H1 (cell line): ENCODE data around the gene PCP4. TPM values are rescaled to one million over a fixed set of nuclear protein-coding genes. Genes with fewer than 3 reads are reported as not detected.

Experiments used
- CTCF ChIA-PET: fragments of 300-600 bp; sonication (Branson Sonifier 250); formaldehyde crosslinking; loops from one replicate; lab custom pipeline; 2021; ENCODE audit not compliant: partially characterized antibody; lab: Charles Lee
- POLR2A ChIA-PET: fragments of 300-600 bp; sonication (Branson Sonifier 250); formaldehyde crosslinking; loops from one replicate; lab custom pipeline; 2021; ENCODE audit warnings: inconsistent platforms; ENCODE audit not compliant: partially characterized antibody; lab: Charles Lee
- DNase-seq, 2 experiments: peaks; one replicate each; pipeline versions ENCODE4 v3.0.0 to v3.0.0-alpha.2; 2010 to 2022; ENCODE audit warnings: low spot score in 2 of 2, low read depth in 1 of 2, mixed read lengths in 1 of 2
- FAIRE-seq: peaks from 2 replicates; lab custom pipeline; 2011; peaks lifted over from hg19 to GRCh38; lab: Jason Lieb, UNC
- H2AFZ ChIP-seq: 2 replicates; pipeline ENCODE4 v1.8.1; 2012; ENCODE audit warnings: low read length, inconsistent platforms
- H2AK5ac ChIP-seq: 2 replicates; pipeline ENCODE4 v1.6.1; 2013; ENCODE audit warnings: low read depth, low read length
- H2BK120ac ChIP-seq: replicated peaks from 2 replicates; pipeline ENCODE3; 2013; ENCODE audit warnings: low read depth, low read length, inconsistent platforms
- H2BK12ac ChIP-seq: 2 replicates; pipeline ENCODE4 v1.6.1; 2013; ENCODE audit warnings: low read depth, low read length
- H2BK15ac ChIP-seq: 2 replicates; pipeline ENCODE4 v1.6.1; 2013; ENCODE audit warnings: low read length
- H2BK20ac ChIP-seq: 2 replicates; pipeline ENCODE4 v1.6.1; 2013; ENCODE audit warnings: low read length
- H2BK5ac ChIP-seq: 2 replicates; pipeline ENCODE4 v1.6.1; 2013; ENCODE audit warnings: low read depth, low read length
- H3K14ac ChIP-seq: 2 replicates; pipeline ENCODE4 v1.6.1; 2013; ENCODE audit warnings: inconsistent platforms; ENCODE audit not compliant: insufficient read length
- H3K18ac ChIP-seq: 2 replicates; pipeline ENCODE4 v1.6.1; 2013; ENCODE audit warnings: low read length; ENCODE audit errors: extremely low read depth
- H3K23ac ChIP-seq: 2 replicates; pipeline ENCODE4 v1.6.1; 2013; ENCODE audit warnings: inconsistent platforms; ENCODE audit not compliant: insufficient read length
- H3K23me2 ChIP-seq: 2 replicates; pipeline ENCODE4 v1.6.1; 2013; ENCODE audit warnings: low read depth, low read length
- H3K27ac ChIP-seq: 2 replicates; pipeline ENCODE4 v1.6.1; 2011; ENCODE audit warnings: low read depth, low read length, inconsistent platforms
- H3K27me3 ChIP-seq, 4 experiments: replicated peaks in 1 of 4; 1 replicate in 1 of 4; 2 replicates in 3 of 4; pipeline versions ENCODE4 v1.6.1 to v1.8.1; 2011 to 2013; ENCODE audit warnings: low read length in 3 of 4, mild to moderate bottlenecking in 3 of 4, inconsistent platforms in 2 of 4, mixed read lengths in 2 of 4, moderate library complexity in 1 of 4; ENCODE audit not compliant: control insufficient read depth in 3 of 4, insufficient read depth in 3 of 4; ENCODE audit errors: extremely low read depth in 1 of 4
- H3K36me3 ChIP-seq, 4 experiments: 2 replicates each; pipeline versions ENCODE4 v1.6.1 to v1.8.1; 2011 to 2013; ENCODE audit warnings: mild to moderate bottlenecking in 4 of 4, low read length in 3 of 4, moderate library complexity in 2 of 4, control low read depth in 1 of 4, inconsistent platforms in 1 of 4; ENCODE audit not compliant: insufficient read depth in 4 of 4, control insufficient read depth in 2 of 4
- H3K4ac ChIP-seq: replicated peaks from 2 replicates; pipeline ENCODE3; 2013; ENCODE audit warnings: low read length, low read depth, mixed read lengths, inconsistent platforms; ENCODE audit not compliant: insufficient read length
- H3K4me1 ChIP-seq, 4 experiments: replicated peaks in 1 of 4; 1 replicate in 1 of 4; 2 replicates in 3 of 4; pipeline versions ENCODE4 v1.6.1 to v1.8.1; 2011 to 2013; ENCODE audit warnings: low read length in 3 of 4, inconsistent platforms in 2 of 4, mixed read lengths in 1 of 4; ENCODE audit not compliant: insufficient read depth in 4 of 4, control insufficient read depth in 3 of 4
- H3K4me2 ChIP-seq, 2 experiments: 2 replicates each; pipeline versions ENCODE4 v1.6.1 to v1.8.1; 2011 to 2013; ENCODE audit warnings: low read depth in 2 of 2, low read length in 2 of 2, control low read depth in 1 of 2, inconsistent platforms in 1 of 2, mild to moderate bottlenecking in 1 of 2; ENCODE audit not compliant: insufficient read depth in 1 of 2
- H3K4me3 ChIP-seq, 4 experiments: fragments of 200-600, 300-600 bp in 1 of 4; sonication (generic), shearing (Covaris generic), sonication (Bioruptor Twin) in 1 of 4; 2 replicates each; pipeline versions ENCODE4 v1.5.1 to v1.8.1; 2011 to 2016; ENCODE audit warnings: low read length in 4 of 4, low read depth in 3 of 4, control low read depth in 2 of 4, inconsistent platforms in 2 of 4, mild to moderate bottlenecking in 2 of 4, mixed read lengths in 1 of 4, moderate library complexity in 1 of 4; ENCODE audit not compliant: insufficient read depth in 2 of 4; ENCODE audit errors: extremely low read depth in 1 of 4
- H3K56ac ChIP-seq: replicated peaks from 2 replicates; pipeline ENCODE3; 2013; ENCODE audit warnings: low read depth, mild to moderate bottlenecking, mixed read lengths, low read length, inconsistent platforms; ENCODE audit not compliant: insufficient read length
- H3K79me1 ChIP-seq: 2 replicates; pipeline ENCODE4 v1.6.1; 2013; ENCODE audit warnings: low read depth, low read length, control low read depth
- H3K79me2 ChIP-seq, 2 experiments: 2 replicates each; pipeline versions ENCODE4 v1.6.1 to v1.8.1; 2012 to 2013; ENCODE audit warnings: low read length in 2 of 2, mild to moderate bottlenecking in 2 of 2, inconsistent platforms in 1 of 2; ENCODE audit not compliant: insufficient read depth in 2 of 2, control insufficient read depth in 1 of 2
- H3K9ac ChIP-seq, 4 experiments: replicated peaks in 1 of 4; 1 replicate in 1 of 4; 2 replicates in 3 of 4; pipeline versions ENCODE4 v1.6.1 to v1.8.1; 2011 to 2013; ENCODE audit warnings: low read depth in 3 of 4, low read length in 3 of 4, control low read depth in 2 of 4, mild to moderate bottlenecking in 2 of 4, moderate library complexity in 2 of 4, inconsistent platforms in 1 of 4; ENCODE audit errors: extremely low read depth in 1 of 4
- H3K9me3 ChIP-seq, 2 experiments: 2 replicates each; pipeline versions ENCODE4 v1.6.1 to v1.8.1; 2012 to 2013; ENCODE audit warnings: mild to moderate bottlenecking in 2 of 2, moderate library complexity in 2 of 2, control low read depth in 1 of 2, inconsistent platforms in 1 of 2, low read depth in 1 of 2, low read length in 1 of 2, mixed read lengths in 1 of 2; ENCODE audit not compliant: insufficient read depth in 2 of 2
- H4K20me1 ChIP-seq, 2 experiments: replicated peaks in 1 of 2; 2 replicates each; pipeline versions ENCODE3 to v1.8.1; 2011 to 2013; ENCODE audit warnings: inconsistent platforms in 2 of 2, low read length in 2 of 2, mild to moderate bottlenecking in 1 of 2; ENCODE audit not compliant: insufficient read depth in 2 of 2, control insufficient read depth in 1 of 2
- H4K5ac ChIP-seq: 2 replicates; pipeline ENCODE4 v1.6.1; 2013; ENCODE audit warnings: low read length, low read depth, mixed read lengths, inconsistent platforms; ENCODE audit not compliant: insufficient read length
- H4K8ac ChIP-seq: 2 replicates; pipeline ENCODE4 v1.8.0; 2013; ENCODE audit warnings: mild to moderate bottlenecking, moderate library complexity, low read length, inconsistent platforms; ENCODE audit not compliant: insufficient read depth; ENCODE audit errors: extremely low read depth
- H4K91ac ChIP-seq: replicated peaks from 2 replicates; pipeline ENCODE3; 2013; ENCODE audit warnings: low read length, mixed read lengths, inconsistent platforms; ENCODE audit not compliant: insufficient read length
- CHD1 ChIP-seq: IDR thresholded peaks from 2 replicates; pipeline ENCODE4 v1.6.1; 2012; ENCODE audit warnings: low read depth, low read length, improper control_type of control experiment
- HDAC2 ChIP-seq, 2 experiments: fragments of 300-600 bp in 1 of 2; sonication (generic) in 1 of 2; IDR thresholded peaks; 2 replicates each; pipeline ENCODE4 v1.6.1; 2011 to 2012; ENCODE audit warnings: low read depth in 2 of 2, low read length in 2 of 2, mild to moderate bottlenecking in 2 of 2, moderate library complexity in 2 of 2, borderline replicate concordance in 1 of 2, inconsistent platforms in 1 of 2
- TBP ChIP-seq: IDR thresholded peaks from 2 replicates; pipeline ENCODE4 v1.6.1; 2011; ENCODE audit warnings: low read depth, low read length, improper control_type of control experiment
- WGBS, 2 experiments: shearing (Covaris generic) in 1 of 2; methylation state at CpG; one replicate each; pipeline versions ENCODE4 v1.1.6 to v1.1.7; 2013 to 2015; ENCODE audit warnings: low lambda C conversion rate in 2 of 2, mixed read lengths in 2 of 2, inconsistent platforms in 1 of 2, low coverage in 1 of 2, missing lambda C conversion rate in 1 of 2; ENCODE audit not compliant: insufficient replicate concordance in 2 of 2, insufficient coverage in 1 of 2, insufficient read length in 1 of 2; ENCODE audit errors: extremely low coverage in 1 of 2, missing lambda C conversion rate in 1 of 2; 5-methylcytosine and 5-hydroxymethylcytosine counted together
- polyA plus RNA-seq, 7 experiments: library from polyadenylated mRNA; depleted of rRNA in 3 of 7; stranded (reverse) in 5 of 7; unstranded in 2 of 7; fragments of >200 nt in 5 of 7; fragments of 200-250 nt in 2 of 7; gene quantifications; 1 replicate in 5 of 7; 2 replicates in 1 of 7; 4 replicates in 1 of 7; pipeline versions ENCODE4 v1.2.1 to v1.2.3, GENCODE V29; 2011 to 2013; ENCODE audit warnings: missing spikeins in 2 of 7, mixed read lengths in 2 of 7
- total RNA-seq: library from RNA; stranded (reverse); fragmentation: NEBNext Ultra II Directional; extraction: Animal tissue kit (Norgen Biotek cat#: 25700); gene quantifications from 2 replicates; pipeline ENCODE4 v1.2.1, GENCODE V29; 2021

The PCP4 gene
- total and polyA plus RNA-seq, 2 of the 8 experiments (the other 6 are each of a cell fraction or from before 2014, with no cell fraction given) = 1.8 to 2.4 TPM

DNA sequence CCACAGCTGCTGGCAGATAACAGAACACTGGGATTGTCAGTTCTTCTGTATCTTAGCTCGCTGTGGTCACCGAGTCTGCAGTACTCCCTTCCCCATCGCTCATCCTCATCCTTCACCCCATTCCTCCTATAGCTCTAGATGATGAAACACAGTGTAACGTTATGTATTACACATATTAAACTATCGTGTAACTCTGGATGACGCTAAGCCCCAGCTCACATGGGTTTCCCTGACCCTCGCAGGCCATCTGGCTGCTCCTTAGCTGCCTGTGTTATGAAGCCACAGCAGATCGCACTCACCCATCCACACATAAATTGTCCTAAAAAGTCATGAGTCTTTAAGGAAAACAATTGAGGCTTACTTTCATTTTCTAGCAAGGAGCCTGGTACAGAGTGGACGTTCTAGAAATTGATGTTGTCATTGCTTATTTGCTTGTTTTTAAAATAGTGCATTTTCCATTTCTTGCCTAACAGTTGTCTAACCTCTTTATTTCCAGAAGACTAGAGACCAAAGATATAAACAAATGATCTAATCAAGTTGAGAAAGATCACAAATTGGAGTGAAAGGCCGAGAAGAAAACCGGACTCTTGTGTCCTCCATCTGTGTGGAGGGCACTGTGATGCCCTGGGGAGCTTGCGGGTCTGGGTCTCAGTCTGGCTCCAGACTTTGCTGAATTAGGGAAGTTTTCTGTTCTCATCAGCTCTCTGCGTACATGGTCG lies 24.3 kb upstream of the PCP4 start:
- Histone ChIP-seq H3K14ac (no peak overlapping the region), H3K79me1 (no peaks in the 10 kb centered on the region), H4K5ac (no peak overlapping the region), H3K56ac (no peak overlapping the region), H3K23me2 (no peaks in the 10 kb centered on the region), H2BK20ac (no peak overlapping the region), H4K91ac (no peak overlapping the region), H3K4ac (no peak overlapping the region), H4K8ac (no peak overlapping the region), H3K4me1 (peaks cover 0 to 7% (median 0%) of the 10 kb centered on the region in 4 experiments; a peak in 1 of 7 replicates), H3K18ac (no peak overlapping the region), H2AFZ (no peak overlapping the region), H3K27me3 (no peaks in the 10 kb centered on the region), H2AK5ac (no peak overlapping the region), H3K23ac (no peak overlapping the region), H2BK15ac (no peak overlapping the region), H3K27ac (no peak overlapping the region), H2BK12ac (no peak overlapping the region), H3K9me3 (no peaks in the 10 kb centered on the region; a peak in 1 of 4 replicates), H2BK120ac (no peak overlapping the region), H4K20me1 (no peaks in the 10 kb centered on the region), H3K9ac (no peak overlapping the region), H3K79me2 (no peaks in the 10 kb centered on the region), H2BK5ac (no peak overlapping the region), H3K36me3 (no peaks in the 10 kb centered on the region), H3K4me2 (no peak overlapping the region), H3K4me3 (no peak overlapping the region)
- no peak for DNase-seq
- ChIA-PET CTCF (interaction anchor here (1.3 kb wide), 1 partner anchor 278 kb away, joined by 5 read pairs; no protein-coding TSS in a partner anchor), POLR2A (no interaction called here)
- WGBS, 2 experiments = 80% methylated on average over 14 of the region's 14 CpGs; no CpG with 5 or more reads in 1 of the 2 experiments
- FAIRE-seq = no peak
- TF ChIP-seq CHD1 = no peak
- no peak for TF ChIP-seq TBP
- no peak for TF ChIP-seq HDAC2 (IDR thresholded peaks at IDR 0.05; ENCODE audit: borderline replicate concordance in 1 of 2, low read depth in 2 of 2, low read length in 2 of 2)
